Naive thymus-derived CD4-positive, alpha-beta T cell (primary cell): ENCODE data around the gene SLAIN2. TPM values are rescaled to one million over a fixed set of nuclear protein-coding genes. Genes with fewer than 3 reads are reported as not detected.

Experiments used
- polyA plus RNA-seq, 2 donors: library from polyadenylated mRNA; unstranded; fragments of 300-500 nt; fragmentation: Illumina TruSeq; gene quantifications; one replicate each; pipeline ENCODE4 v1.2.3, GENCODE V29; 2021
- total RNA-seq, 6 experiments: library from RNA in 5 of 6; stranded (reverse) in 5 of 6; gene quantifications; 1 replicate in 5 of 6; 2 replicates in 1 of 6; pipeline ENCODE4 v1.2.3 and lab custom pipeline; 2021 to 2026

The SLAIN2 gene
- total and polyA plus RNA-seq, 7 experiments from 2014 or later: 17.8 to 87.5 (median 67.6) TPM

Other genes with a start within 250 kb of the SLAIN2 start
- 100 to 1,000 TPM in 4 of 5 experiments, 10 to 100 TPM in 1; 35.5 to 128 (median 117) TPM for gene TXK, start 207.3 kb upstream of the SLAIN2 start, total RNA-seq
- gene TXK, start 207.3 kb upstream of the SLAIN2 start, polyA plus RNA-seq: 10 to 100 TPM; 56.6 to 80.9 TPM
- gene TEC, start 71.7 kb upstream of the SLAIN2 start, total RNA-seq: 1 to 10 TPM; 2.1 to 5.8 (median 3.5) TPM
- 1 to 10 TPM in 1 of 2 donors, under 1 TPM in 1; 0.91 to 2.0 TPM for gene TEC, start 71.7 kb upstream of the SLAIN2 start, polyA plus RNA-seq
- under 1 TPM in 2 of 5 experiments, not detected in 3; 0.16 to 0.17 TPM for gene SLC10A4, start 141.8 kb downstream of the SLAIN2 start, total RNA-seq
- under 1 TPM in 1 of 2 donors, not detected in 1; 0.09 TPM for gene SLC10A4, start 141.8 kb downstream of the SLAIN2 start, polyA plus RNA-seq
- gene ZAR1, start 148.7 kb downstream of the SLAIN2 start, total RNA-seq: not detected
- not detected for gene ZAR1, start 148.7 kb downstream of the SLAIN2 start, polyA plus RNA-seq